ENCODE data around the gene KDM3A.

Gene KDM3A

GRCh38 chr2:86482034-86482433 is 40.9 kb downstream of the KDM3A start:
- no peak for TF ChIP-seq CTCF (conservative IDR thresholded peaks at IDR 0.05)
- no peak overlapping the region for H3K27ac ChIP-seq

GRCh38 chr2:86484385-86484784 is 43.2 kb downstream of the KDM3A start:
- H3K27ac ChIP-seq: no peak overlapping the region
- TF ChIP-seq CTCF (conservative IDR thresholded peaks at IDR 0.05): no peak

GRCh38 chr2:86485103-86485502 is 43.9 kb downstream of the KDM3A start:
- no peak for TF ChIP-seq CTCF (conservative IDR thresholded peaks at IDR 0.05)

GRCh38 chr2:86485802-86486201 is 44.6 kb downstream of the KDM3A start:
- TF ChIP-seq CTCF (conservative IDR thresholded peaks at IDR 0.05): no peak
- no peak overlapping the region for H3K27ac ChIP-seq

More at GRCh38 chr2:86485103-86485502, 43.9 kb downstream of the KDM3A start:
- no peak overlapping the region for H3K27ac ChIP-seq

GRCh38 chr2:86487062-86487461 is 45.9 kb downstream of the KDM3A start:
- H3K27ac ChIP-seq: no peak overlapping the region
- TF ChIP-seq CTCF (conservative IDR thresholded peaks at IDR 0.05): peak; percentile 18; the same call in 1 of the 2 replicates

- no peak overlapping the region for H3K27ac ChIP-seq
- TF ChIP-seq CTCF (conservative IDR thresholded peaks at IDR 0.05): no peak
These were observed 47.5 kb downstream of the KDM3A start for GRCh38 chr2:86488561-86489250.

GRCh38 chr2:86489542-86489941 is 48.4 kb downstream of the KDM3A start:
- TF ChIP-seq CTCF (conservative IDR thresholded peaks at IDR 0.05): no peak
- H3K27ac ChIP-seq: no peak overlapping the region
